Right kidney (tissue), 1 donor: ENCODE results near the gene CLDN25.

Source experiments
- DNase-seq: peaks from one replicate; pipeline ENCODE4 v3.0.0-alpha.2; 2016

CLDN25 gene

DNA sequence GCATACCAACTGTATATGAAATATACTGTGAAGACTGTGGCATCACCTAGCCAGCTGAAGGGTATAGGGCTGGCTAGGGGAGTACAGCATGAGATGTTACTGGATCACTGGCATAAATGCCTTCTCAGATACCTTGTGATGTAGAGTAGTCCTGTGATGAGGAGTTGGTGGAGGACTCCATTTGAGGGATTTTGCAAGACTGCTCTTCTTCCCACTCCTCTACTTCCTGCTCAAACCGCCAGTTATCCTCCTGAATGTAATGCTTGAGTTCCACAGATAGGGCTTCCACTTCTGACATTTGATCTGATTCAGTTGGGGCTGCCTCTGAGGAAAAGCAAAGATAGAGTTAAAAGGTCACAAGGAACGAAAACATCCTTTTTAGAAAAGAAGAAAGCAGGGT lies 29.3 kb downstream of the CLDN25 start:
- no peak for DNase-seq

DNA sequence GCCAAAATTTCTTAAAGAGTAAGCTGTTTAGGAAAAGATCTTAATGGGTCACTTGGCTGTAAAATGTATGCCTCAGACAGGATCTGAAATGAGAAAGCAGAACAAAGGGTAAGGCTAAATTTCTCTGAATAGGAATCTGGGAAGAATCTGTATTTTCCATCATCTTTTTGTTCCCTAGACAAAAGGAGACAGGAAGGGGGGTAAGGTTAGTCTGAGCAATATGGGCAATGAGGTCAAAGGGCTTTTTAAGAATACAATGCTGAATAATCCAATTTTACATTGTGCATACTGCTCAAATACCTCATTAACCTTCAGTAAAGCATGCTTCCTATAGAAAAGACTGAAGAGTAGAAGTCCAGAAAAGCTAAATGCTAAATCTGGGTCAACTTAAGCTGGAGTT lies 34.6 kb downstream of the CLDN25 start:
- no peak for DNase-seq

DNA sequence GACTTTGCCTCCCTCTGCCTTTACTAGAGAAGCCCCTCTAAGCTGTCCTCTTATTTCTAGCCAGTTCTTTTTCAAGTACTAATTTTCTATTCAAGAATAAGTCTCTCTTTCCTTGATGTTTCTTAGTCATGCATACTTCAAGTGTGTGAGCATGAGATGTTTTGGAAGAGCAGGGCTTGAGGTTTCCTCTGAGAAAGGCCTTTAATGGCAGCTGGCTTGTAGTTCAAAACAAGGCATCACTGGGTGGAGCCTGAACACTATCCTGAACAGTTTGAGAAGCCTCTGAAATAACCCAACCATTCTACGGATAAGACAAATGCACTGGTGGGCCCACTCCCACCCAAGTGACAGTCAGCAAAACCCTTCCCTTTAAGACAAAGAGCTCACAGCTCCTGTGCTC lies 37.6 kb downstream of the CLDN25 start:
- DNase-seq = no peak

DNA sequence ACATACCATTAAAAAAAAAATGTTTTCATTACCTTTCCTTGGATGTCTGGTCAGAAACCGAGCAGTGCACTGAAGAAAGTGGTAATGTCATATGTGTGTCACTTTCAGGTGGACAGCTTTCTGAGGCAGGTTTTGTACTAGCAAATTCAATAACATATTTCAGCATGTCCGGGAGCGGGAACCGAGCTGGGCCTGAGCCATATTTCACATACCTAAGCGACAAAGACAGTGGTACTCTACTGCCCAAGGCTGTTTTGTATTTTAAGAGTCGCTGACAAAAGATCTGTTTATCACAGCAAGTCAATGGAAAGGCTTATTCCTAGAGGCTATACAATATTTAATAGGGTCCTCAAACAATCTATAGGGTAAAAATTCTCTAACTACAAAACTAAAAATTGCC lies 38.0 kb downstream of the CLDN25 start:
- no peak for DNase-seq

DNA sequence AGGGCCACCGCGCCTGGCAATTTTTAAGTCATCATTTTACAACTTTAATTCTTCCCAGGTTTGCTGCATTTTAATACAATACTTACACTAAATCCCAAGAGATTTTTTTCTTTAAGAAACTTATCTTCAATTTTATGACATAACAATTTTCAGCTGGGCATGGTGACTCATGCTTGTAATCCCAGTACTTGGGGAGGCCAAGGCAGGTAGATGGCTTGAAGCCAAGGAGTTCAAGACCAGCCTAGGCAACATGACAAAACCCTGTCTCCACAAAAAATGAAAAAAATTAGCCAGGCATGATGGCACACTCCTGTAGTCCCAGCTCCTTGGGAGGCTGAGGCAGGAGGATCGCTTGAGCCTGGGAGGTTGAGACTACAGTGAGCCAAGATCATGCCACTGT lies 38.8 kb downstream of the CLDN25 start:
- no peak for DNase-seq

DNA sequence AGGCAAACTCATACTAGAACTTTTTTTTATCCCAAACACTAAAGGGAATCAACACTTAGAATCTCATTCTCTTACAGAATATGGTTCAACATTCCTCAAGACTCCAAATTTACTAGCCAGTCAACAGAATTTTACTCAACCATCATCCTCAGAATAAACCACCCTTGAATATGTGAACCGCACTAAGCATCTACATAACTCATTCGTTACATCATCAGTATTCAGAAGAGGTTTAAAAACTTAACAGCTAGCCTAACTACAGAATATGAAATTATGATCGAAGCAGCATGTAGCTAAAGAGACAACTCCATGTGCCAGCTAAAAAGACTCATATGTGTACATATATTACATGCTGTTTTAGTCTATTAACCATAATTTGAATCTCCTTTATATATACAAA lies 47.9 kb downstream of the CLDN25 start:
- DNase-seq = no peak

DNA sequence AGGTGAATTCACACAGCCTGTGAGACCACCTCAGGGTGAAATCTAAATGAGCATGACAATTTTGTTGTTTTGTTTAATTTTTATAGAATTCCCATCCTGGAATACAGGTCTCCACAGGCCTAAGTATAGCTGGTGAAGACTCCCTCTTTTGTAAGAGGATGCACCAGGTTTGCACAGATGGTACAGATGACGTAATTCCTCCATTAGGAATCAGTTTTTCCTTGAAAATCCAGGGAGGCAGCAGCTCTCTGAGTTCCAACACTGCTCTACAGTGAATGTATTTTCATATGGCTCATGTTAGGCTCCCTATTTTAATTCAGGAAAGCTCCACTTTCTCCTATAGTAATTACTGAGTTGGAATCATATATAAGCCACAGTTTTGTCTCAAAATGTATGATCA lies 48.6 kb downstream of the CLDN25 start:
- no peak for DNase-seq

DNA sequence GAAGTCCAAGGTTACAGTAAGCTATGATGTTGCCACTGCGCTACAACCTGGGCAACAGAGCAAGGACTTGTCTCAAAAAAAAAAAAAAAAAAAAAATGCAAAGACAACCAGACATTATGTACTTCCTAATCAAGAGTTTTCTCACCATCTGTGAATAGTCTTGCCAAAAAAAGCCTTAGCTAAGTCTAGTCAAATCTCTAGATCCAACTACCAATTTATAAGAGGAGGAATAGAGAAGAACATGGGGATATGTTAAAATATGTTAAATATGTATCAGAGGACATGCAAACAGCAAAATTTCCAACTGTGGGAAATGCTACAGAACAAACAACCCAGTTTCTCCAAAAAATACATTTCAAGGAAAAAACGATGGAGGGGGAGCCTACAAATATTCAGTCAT lies 50.2 kb downstream of the CLDN25 start:
- no peak for DNase-seq
